Activated CD4-positive, CD25-positive, alpha-beta regulatory T cell treated with anti-CD3 and anti-CD28 coated beads, Interleukin-2, amount 50 U/mL, for 24 hours (primary cell): ENCODE data around the gene ADORA2A.

Source experiments
- ATAC-seq, 2 donors: fragments of 150-1000 bp; cut with Tn5 transposase; one replicate each; pipeline ENCODE4 v1.10.0; 2021; ENCODE audit warnings: mild to moderate bottlenecking in 1 of 2, moderate library complexity in 1 of 2

Gene ADORA2A

GRCh38 chr22:24427500-24428164 lies at the start of gene ADORA2A:
Gene ADORA2A (plus strand): TSS chr22:24427599. CDS start chr22:24433405, 5,806 bp downstream.
- ATAC-seq, result peak; percentile 81

DNA sequence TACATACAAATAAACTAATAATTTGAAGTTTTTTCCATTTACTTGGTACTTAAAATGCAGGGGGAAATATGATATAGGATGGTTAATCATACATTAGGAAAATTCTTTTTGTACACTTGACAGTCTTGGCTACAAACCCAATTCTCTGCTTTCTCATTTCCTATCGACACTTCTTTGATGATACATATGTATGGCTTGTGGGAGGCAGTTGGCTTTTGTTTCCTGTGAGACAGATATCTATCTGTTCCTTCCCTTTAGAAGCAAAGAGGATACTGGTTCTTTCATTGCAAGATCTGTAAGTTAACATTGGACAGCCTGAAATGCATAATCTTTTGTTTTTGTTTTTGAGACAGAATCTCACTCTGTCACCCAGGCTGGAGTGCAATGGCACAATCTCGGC lies 47.9 kb upstream of the ADORA2A start:
- ATAC-seq, result no peak

DNA sequence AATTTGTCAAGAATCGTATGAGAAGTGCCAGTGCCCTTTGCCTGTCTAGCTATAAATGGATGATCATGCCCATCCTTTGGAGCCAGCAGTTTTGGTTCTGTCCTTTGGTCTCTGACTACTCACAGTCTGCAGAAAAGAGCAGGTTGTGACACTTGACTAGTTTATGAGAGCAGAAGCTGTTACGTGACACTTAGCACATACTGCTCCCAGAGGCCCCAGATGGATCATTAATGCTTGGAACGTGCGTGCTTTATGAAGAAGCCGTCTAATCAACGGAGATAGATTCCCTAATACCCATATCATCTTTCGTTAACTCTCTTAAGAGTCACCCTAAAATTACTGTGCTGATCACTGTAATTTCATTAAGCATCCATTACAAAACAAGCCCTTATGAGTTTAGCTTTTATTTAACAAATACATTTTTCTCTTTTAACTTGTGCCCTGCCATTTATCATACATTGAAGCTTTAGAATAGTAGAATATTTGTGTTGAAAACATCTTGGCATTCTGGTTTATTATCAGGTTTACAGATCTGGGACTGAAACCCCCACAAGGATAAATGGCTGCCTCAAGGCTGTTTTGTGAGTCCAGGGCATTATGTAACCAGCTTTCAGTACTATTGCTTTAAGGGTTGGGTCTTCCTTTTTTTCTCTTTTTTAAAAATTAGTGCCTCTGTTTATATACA lies 47.0 kb upstream of the ADORA2A start:
- no peak for ATAC-seq

- no peak for ATAC-seq
These were observed 46.5 kb upstream of the ADORA2A start for GRCh38 chr22:24380905-24381230.

DNA sequence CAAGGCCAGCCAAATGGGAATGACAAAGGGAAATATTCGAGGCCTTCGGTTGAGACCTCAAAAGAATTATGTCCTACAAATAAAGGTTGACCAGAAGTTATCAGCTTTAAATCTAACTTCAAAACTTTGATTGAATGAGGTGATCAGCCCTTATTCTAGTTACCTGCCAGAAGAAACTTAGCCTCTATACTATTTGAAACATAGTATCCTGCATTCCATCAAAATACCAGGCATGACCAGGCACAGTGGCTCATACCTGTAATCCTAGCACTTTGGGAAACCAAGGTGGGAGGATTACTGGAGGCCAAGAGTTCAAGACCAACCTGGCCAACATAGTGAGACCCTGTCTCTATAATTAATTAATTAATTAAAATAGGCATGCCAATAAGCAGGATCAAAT lies 44.3 kb upstream of the ADORA2A start:
- no peak for ATAC-seq

DNA sequence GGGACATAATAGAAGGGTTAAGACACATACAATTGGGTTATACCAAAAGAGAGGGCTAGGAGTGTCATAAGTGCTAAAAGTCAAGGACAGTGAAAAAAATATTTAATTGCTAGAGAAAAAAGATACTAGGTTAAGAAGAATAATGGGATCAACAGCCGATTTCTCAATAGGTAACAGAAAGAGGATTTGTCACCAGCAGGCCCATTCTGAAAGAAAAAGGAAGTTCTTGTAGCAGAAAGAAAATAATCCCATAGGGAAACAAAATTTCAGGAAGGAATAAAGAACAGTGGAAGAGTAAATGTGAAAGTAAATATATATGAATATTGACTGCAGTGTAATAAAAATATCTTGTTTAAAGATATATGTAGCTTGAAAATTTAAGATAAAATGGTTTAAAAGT lies 43.3 kb upstream of the ADORA2A start:
- no peak for ATAC-seq

DNA sequence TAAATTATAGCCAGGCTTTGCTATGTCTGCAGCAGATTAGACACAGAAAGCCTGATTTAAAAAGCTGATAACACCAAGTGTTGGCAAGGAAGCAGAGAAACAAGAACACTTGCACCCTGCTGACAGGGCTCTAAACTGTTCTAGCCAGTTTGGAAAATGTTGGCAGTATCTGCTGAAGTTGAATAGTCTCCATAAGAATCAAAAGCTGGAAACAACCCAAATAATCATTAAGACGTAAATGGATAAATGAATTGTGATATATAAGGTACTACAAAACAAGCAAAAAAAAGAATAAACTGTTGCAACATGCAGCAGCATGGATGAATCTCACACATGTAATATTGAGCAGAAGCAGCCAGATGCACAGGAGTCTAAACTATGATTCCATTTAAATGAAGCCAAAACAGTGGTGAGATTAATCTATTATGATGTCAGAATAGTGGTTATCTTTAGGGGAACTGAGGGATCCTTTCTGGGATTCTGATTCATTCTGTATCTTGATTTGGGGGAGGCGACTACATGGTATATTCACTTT lies 40.4 kb upstream of the ADORA2A start:
- no peak for ATAC-seq

DNA sequence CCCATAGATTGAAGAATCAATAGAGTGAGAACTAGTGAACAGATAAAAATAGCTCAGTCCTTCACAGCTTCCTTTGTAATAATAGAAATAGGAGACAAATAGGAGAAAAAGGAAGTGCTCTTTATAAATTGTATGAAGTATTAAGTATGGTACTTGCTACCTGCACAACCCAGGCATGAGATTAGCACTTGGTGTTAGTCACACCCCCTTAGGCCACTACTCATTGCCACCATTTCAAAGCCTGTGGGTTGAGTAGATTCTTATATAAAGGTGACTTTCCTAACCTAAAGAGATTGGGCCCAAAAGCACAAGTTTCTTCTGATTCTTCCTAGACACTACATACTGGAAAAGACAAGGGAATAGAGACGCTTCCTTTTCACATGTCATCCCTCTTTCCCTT lies 37.7 kb upstream of the ADORA2A start:
- ATAC-seq, result no peak

GRCh38 chr22:24390156-24390555 lies 37.2 kb upstream of the ADORA2A start:
- ATAC-seq, result no peak

GRCh38 chr22:24390576-24390975 lies 36.8 kb upstream of the ADORA2A start:
- ATAC-seq, result no peak

DNA sequence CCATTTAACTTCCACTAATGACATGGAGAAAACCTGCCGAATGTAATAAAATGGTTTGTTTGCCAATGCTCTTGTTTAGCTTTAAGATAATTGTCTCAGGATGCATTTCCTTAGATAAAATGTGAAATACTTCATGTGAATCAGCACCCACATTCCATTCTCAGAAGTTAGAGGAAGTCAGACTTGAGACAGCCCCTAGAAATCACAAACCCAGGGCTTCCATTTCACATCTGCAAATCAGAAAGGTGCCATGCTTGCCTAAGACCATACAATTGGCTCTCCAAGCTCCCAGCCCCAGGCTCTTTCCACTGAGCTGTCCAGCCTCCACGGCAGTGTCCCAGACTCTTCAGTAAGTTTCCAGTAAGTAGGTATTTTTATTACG lies 35.6 kb upstream of the ADORA2A start:
- ATAC-seq, result no peak

DNA sequence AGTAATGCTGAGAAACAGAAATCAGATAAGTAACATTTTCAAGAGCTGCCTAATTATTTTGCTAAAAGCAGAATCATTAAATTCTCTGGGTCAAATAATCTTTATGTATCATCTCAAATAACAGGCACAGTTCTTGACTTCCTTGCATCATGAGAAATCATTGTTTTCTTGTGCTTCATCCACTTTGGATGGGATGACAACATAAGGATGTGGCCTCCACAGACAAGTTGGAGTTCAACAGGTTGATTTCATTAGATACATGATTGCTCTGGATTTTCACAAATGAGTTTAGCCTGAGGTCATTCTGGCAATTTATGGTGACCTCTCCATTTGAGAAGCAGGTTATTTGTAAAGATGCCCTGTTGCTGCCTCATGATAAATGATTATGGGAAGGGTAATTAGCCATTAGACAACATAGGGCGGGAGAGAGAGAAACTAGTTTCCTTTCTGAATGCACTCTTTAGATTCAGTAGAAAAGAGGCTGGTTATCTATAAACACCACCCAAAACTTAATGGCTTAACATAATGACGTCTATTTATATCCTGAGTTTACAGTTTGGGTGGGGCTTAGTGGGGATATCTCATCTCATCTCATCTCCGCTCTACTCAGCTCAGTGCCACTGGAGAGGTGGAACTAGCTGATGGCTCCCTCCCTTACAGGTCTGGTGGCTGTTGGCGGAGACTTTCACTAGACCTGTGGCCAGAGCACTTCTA lies 35.0 kb upstream of the ADORA2A start:
- ATAC-seq, result no peak

DNA sequence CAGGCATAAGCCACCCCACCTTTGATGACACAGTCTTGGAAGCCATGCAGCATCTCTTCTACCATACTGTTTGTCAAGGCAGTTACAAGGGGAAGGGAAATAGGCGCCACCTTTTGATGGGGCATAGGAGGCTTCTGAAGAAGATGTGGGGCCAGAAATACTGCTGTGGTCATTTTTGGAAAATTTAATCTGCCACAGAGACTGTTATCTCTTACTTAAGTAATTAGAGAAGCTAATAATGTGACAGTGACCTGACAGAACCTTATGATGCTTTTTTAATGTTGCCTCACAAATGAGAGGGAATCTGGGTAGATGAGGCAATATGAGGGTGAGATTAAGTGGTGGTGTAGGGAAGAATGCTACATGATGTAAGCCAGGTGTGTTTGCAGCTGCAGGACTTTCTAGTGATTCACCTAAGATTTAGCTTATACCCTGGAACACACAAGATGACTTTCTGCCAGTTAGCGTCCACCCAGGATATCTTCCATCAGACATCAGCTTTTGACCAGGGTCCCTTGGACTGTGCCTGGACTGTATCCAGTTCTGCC lies 34.3 kb upstream of the ADORA2A start:
- ATAC-seq, result no peak

DNA sequence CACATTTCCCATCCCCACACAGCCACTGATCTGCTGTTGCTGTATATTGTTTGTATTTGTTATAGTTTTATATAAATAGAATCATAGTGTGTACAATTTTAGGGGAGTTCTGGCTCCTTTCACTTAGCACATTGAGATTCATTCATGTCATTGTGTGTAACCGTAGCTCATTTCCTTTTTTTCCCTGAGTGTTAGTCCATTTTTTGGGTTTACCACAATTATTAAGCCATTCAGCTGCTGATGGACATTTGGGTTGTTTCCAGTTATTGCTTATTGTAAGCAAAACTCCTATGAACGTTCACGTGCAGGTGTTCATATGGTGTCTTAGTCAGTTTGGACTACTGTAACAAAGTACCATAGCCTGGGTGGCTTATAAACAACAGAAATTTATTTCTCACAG lies 33.6 kb upstream of the ADORA2A start:
- ATAC-seq, result no peak

DNA sequence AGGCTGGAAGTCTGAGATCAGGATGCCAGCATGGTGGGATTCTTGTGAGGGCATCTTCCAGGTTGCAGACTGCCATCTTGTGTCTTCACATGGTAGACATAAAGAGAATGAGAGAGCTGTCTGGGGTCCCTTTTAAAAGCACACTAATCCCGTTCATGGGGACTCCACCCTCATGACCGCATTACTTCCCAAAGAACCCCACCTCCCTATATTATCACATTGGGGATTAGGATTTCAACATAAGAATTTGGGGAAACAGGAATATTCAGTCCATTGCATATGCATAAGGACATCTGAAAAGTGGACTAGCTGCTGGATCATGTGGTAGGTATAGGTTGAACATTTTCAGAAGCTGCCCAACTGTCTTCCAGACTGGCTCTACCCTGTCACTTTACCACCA lies 33.1 kb upstream of the ADORA2A start:
- ATAC-seq, result no peak

DNA sequence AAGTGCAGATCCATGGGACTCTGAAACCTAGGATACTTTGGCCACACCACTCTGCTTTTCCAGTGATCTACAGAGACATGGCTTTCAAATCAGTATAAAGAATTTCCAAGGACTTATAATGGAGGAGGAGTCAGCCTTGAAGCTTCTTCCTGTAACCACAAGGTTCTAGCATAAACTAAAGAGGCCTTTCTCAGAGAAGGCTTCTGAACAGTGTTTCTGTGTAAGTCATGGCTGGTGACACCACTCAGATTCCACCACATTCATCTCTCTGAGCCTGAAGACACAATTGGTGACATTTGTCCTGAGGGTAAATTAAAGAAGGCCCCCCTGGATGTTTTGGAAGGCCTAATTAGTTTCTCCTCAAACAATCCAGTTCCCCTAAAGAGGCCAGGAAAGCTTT lies 29.0 kb upstream of the ADORA2A start:
- ATAC-seq, result no peak

DNA sequence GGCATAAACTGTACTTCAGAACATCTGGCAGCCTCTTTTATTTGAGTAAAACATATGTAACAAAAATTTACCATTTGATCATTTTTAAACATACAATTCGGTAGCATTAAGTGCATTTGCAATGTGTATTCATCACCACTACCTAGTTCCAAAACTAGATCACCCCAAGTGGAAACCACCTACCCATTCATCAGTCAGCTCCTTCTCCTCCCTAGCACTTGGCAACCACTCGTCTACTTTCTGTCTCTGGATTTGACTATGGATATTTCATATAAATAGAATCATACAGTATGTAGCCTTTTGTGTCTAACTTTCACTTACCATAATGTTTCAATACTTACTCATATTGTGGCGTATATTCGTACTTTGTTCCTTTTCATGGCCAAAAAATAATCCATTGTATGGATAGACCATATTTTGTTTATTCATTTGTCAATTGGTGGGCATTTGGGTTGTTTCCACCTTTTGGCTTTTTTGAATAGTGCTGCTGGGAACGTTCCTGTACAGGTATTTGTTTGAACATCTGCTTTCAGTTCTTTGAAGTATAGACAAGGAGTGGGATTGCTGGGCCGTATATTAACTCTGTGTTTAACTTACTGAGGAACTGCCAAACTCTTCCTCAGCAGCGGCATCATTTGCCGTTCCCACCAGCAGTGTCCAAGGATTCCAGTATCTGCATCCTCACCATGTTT lies 27.2 kb upstream of the ADORA2A start:
- ATAC-seq, result peak; percentile 57 to 75

- ATAC-seq, result peak in 1 of 2 donors; percentile 12
These were observed 26.4 kb upstream of the ADORA2A start for GRCh38 chr22:24400726-24401596.

GRCh38 chr22:24401931-24402367 lies 25.4 kb upstream of the ADORA2A start:
- ATAC-seq, result no peak

GRCh38 chr22:24402460-24403192 lies 24.8 kb upstream of the ADORA2A start:
- ATAC-seq, result peak; percentile 22 to 31

DNA sequence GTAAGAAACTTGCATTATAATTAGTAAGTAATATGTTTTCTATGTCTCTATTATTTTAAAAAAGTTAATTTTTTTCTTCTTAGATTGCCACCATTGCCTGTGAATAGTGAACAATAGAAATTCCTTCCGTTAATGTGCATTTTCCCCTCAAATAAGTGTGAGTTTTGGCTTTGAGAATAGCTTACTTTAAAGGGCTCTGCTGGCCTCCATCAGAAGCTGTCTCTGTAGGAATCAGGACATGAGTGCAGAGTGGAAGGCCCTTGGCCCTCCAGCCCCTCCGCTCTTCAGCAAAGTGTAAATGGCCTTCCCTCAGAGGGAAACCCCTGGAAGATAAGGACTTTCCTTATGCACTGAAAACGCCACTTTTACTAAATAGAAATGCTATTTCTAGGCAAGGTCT lies 24.1 kb upstream of the ADORA2A start:
- ATAC-seq, result no peak
